Activated CD8-positive, alpha-beta memory T cell treated with anti-CD3 and anti-CD28 coated beads, Interleukin-2, amount 50 U/mL, for 48 hours (primary cell): ENCODE results near the gene OLFML1.

ENCODE experiments used
- DNase-seq: peaks from one replicate; pipeline ENCODE4 v3.0.0-alpha.2; 2020

The OLFML1 gene

GRCh38 chr11:7533199-7534041 lies 48.1 kb downstream of the OLFML1 start:
- no peak for DNase-seq

- DNase-seq: no peak
Measured at GRCh38 chr11:7534042-7534378, 48.7 kb downstream of the OLFML1 start.

- DNase-seq: no peak
Measured at GRCh38 chr11:7536100-7536499, 50.8 kb downstream of the OLFML1 start.

GRCh38 chr11:7537265-7537664 lies 52.0 kb downstream of the OLFML1 start:
- no peak for DNase-seq

- no peak for DNase-seq
Measured at GRCh38 chr11:7538031-7538430, 52.7 kb downstream of the OLFML1 start.

GRCh38 chr11:7538466-7539454 lies 53.5 kb downstream of the OLFML1 start:
- DNase-seq: no peak

GRCh38 chr11:7540830-7541555 lies 55.7 kb downstream of the OLFML1 start:
- no peak for DNase-seq

GRCh38 chr11:7543302-7543701 lies 58.0 kb downstream of the OLFML1 start:
- no peak for DNase-seq

GRCh38 chr11:7544021-7544420 lies 58.7 kb downstream of the OLFML1 start:
- no peak for DNase-seq

GRCh38 chr11:7545611-7546010 lies 60.3 kb downstream of the OLFML1 start:
- DNase-seq: no peak

- DNase-seq: no peak
Measured at GRCh38 chr11:7546324-7546791, 61.1 kb downstream of the OLFML1 start.

- no peak for DNase-seq
Measured at GRCh38 chr11:7547687-7548086, 62.4 kb downstream of the OLFML1 start.

GRCh38 chr11:7548659-7549274 lies 63.5 kb downstream of the OLFML1 start:
- DNase-seq: no peak

- no peak for DNase-seq
Measured at GRCh38 chr11:7549681-7550080, 64.4 kb downstream of the OLFML1 start.

- no peak for DNase-seq
Measured at GRCh38 chr11:7551571-7551970, 66.3 kb downstream of the OLFML1 start.

- DNase-seq: no peak
Measured at GRCh38 chr11:7552666-7553065, 67.4 kb downstream of the OLFML1 start.

- no peak for DNase-seq
Measured at GRCh38 chr11:7555052-7555699, 69.9 kb downstream of the OLFML1 start.

- DNase-seq: no peak
Measured at GRCh38 chr11:7558046-7558445, 72.7 kb downstream of the OLFML1 start.

GRCh38 chr11:7559398-7560283 lies 74.3 kb downstream of the OLFML1 start:
- DNase-seq: no peak
